Vagina (tissue), 2 donors: Measurements from ENCODE around the gene GJC3. TPM values are rescaled to one million over a fixed set of nuclear protein-coding genes. Genes with fewer than 3 reads are reported as not detected.
"Not testable (repeated sequence)": the region's sequence is repeated elsewhere in the genome, so short reads cannot be mapped to it uniquely, and the experiment has no call there.

Source experiments
- DNase-seq, 2 donors: peaks; one replicate each; pipeline ENCODE4 v3.0.0-alpha.2; 2017; ENCODE audit errors: extremely low spot score in 2 of 2
- H3K27ac ChIP-seq: fragments of 200-600 bp; sonication (generic); one replicate; pipeline ENCODE4 v1.5.1; 2019
- H3K27me3 ChIP-seq: fragments of 200-600 bp; sonication (generic); one replicate; pipeline ENCODE4 v1.5.1; 2019
- H3K36me3 ChIP-seq, 2 donors: fragments of 200-600 bp; sonication (generic); one replicate each; pipeline ENCODE4 v1.5.1; 2017 to 2019
- H3K4me1 ChIP-seq: fragments of 200-600 bp; sonication (generic); one replicate; pipeline ENCODE4 v1.5.1; 2019
- H3K4me3 ChIP-seq, 2 donors: fragments of 200-600 bp; sonication (generic); 1 replicate in 1 of 2; 2 replicates in 1 of 2; pipeline ENCODE4 v1.5.1; 2016 to 2019
- H3K9me3 ChIP-seq: fragments of 200-600 bp; sonication (generic); one replicate; pipeline ENCODE4 v1.5.1; 2019
- CTCF ChIP-seq, 3 experiments: fragments of 450-650 bp in 2 of 3; fragments of 200-600 bp in 1 of 3; sonication (generic) in 1 of 3; IDR thresholded peaks; one replicate each; pipeline ENCODE4 v1.5.1; 2017 to 2019; ENCODE audit warnings: antibody characterized with exemption in 3 of 3, mild to moderate bottlenecking in 2 of 3, moderate library complexity in 2 of 3
- POLR2A ChIP-seq, 2 donors: fragments of 450-650 bp; IDR thresholded peaks; one replicate each; pipeline ENCODE4 v1.6.1; 2017; ENCODE audit warnings: antibody characterized with exemption in 2 of 2, mild to moderate bottlenecking in 2 of 2, moderate library complexity in 2 of 2
- POLR2AphosphoS5 ChIP-seq, 2 donors: sonication (generic); formaldehyde crosslinking; IDR thresholded peaks; one replicate each; pipeline ENCODE4 v1.9.0; 2017; ENCODE audit warnings: antibody characterized with exemption in 2 of 2, mild to moderate bottlenecking in 2 of 2, low read depth in 1 of 2; ENCODE audit not compliant: insufficient read depth in 1 of 2
- intact Hi-C: fragments of 100-400 bp; cut with DNase I; formaldehyde crosslinking; loops from one replicate; pipeline ENCODE4 v1.15.1; 2023
- total RNA-seq: library from RNA; depleted of rRNA; stranded (reverse); fragments of >200 nt; gene quantifications from one replicate; pipeline ENCODE4 v1.2.3, GENCODE V29; 2016

GJC3 gene
- total RNA-seq, 1 donor from 2014 or later = not detected

GRCh38 chr7:99953649-99954048, 24.2 kb upstream of the GJC3 start:
- no peaks in the 10 kb centered on the region for H3K36me3 ChIP-seq
- TF ChIP-seq POLR2AphosphoS5 (IDR thresholded peaks at IDR 0.05; ENCODE audit: insufficient read depth in 1 of 2, low read depth in 1 of 2) = peak in 1 of 2 donors; percentile 50
- no peak for TF ChIP-seq POLR2A (IDR thresholded peaks at IDR 0.05)
- no peak for TF ChIP-seq CTCF (IDR thresholded peaks at IDR 0.05)
- no peaks in the 10 kb centered on the region for H3K4me1 ChIP-seq
- H3K27me3 ChIP-seq = no peaks in the 10 kb centered on the region
- intact Hi-C loops = no loop called here
- no peak for DNase-seq
- no peak overlapping the region for H3K27ac ChIP-seq
- no peaks in the 10 kb centered on the region for H3K9me3 ChIP-seq
- no peak overlapping the region for H3K4me3 ChIP-seq

GRCh38 chr7:99952649-99953048, 23.2 kb upstream of the GJC3 start:
- H3K36me3 ChIP-seq = not testable (repeated sequence)

GRCh38 chr7:99950819-99951218, 21.4 kb upstream of the GJC3 start:
- H3K4me3 ChIP-seq, H3K9me3 ChIP-seq, H3K4me1 ChIP-seq, intact Hi-C loops, H3K27ac ChIP-seq, DNase-seq, H3K36me3 ChIP-seq, H3K27me3 ChIP-seq: not testable (repeated sequence)

More at GRCh38 chr7:99952649-99953048, 23.2 kb upstream of the GJC3 start:
- DNase-seq, H3K4me1 ChIP-seq, intact Hi-C loops, H3K27me3 ChIP-seq, H3K27ac ChIP-seq, H3K9me3 ChIP-seq, H3K4me3 ChIP-seq: not testable (repeated sequence)

- no peak for TF ChIP-seq POLR2A (IDR thresholded peaks at IDR 0.05)
- no peak for TF ChIP-seq POLR2AphosphoS5 (IDR thresholded peaks at IDR 0.05; ENCODE audit: insufficient read depth in 1 of 2, low read depth in 1 of 2)
- no peak for TF ChIP-seq CTCF (IDR thresholded peaks at IDR 0.05)
- intact Hi-C loops = no loop called here
- Histone ChIP-seq H3K27ac (no peak overlapping the region), H3K9me3 (no peaks in the 10 kb centered on the region), H3K4me3 (no peak overlapping the region), H3K4me1 (no peaks in the 10 kb centered on the region), H3K27me3 (no peaks in the 10 kb centered on the region), H3K36me3 (no peaks in the 10 kb centered on the region)
- no peak for DNase-seq
Measured at GRCh38 chr7:99949645-99950228, 20.3 kb upstream of the GJC3 start.

GRCh38 chr7:99947608-99948007, 18.2 kb upstream of the GJC3 start:
- Histone ChIP-seq H3K9me3 (no peaks in the 10 kb centered on the region), H3K4me1 (no peaks in the 10 kb centered on the region), H3K27me3 (no peaks in the 10 kb centered on the region), H3K36me3 (no peaks in the 10 kb centered on the region), H3K4me3 (no peak overlapping the region), H3K27ac (no peak overlapping the region)
- TF ChIP-seq POLR2A (IDR thresholded peaks at IDR 0.05) (no peak), CTCF (IDR thresholded peaks at IDR 0.05) (no peak), POLR2AphosphoS5 (IDR thresholded peaks at IDR 0.05; ENCODE audit: insufficient read depth in 1 of 2, low read depth in 1 of 2) (no peak)
- intact Hi-C loops = no loop called here
- DNase-seq = no peak

DNA sequence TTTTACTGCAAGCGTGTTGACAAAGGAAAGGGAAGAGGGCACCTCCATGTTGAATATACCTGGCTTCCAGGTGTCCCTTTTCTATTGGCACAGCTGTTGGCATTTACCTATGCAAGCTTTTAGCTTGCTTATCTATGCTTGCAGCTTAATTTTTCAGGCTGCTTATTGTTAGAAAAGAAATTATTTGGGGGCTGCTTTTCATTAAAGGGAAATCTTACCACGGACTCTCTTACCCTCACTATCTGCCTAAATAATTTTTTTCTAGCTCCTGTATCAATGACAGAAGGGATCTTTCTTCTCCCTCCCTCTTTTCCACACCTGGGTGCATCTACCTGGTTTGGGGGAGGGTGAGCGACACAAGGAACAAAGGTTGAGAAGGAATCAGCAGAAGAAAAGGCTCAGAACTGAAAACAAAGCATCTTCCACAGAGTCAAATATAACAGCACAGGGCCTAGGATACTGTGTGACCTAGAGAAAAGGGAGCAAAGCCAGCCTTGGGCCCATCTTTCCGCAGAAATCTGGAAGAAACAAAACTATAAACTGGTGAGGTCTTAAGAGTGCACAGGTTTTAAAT, 15.2 kb upstream of the GJC3 start:
- intact Hi-C loops = loop anchor here (1.0 kb wide), 1 partner anchor 37 kb away; no protein-coding TSS in a partner anchor
- TF ChIP-seq POLR2AphosphoS5 (IDR thresholded peaks at IDR 0.05; ENCODE audit: insufficient read depth in 1 of 2, low read depth in 1 of 2) (no peak), CTCF (IDR thresholded peaks at IDR 0.05) (no peak), POLR2A (IDR thresholded peaks at IDR 0.05) (no peak)
- Histone ChIP-seq H3K4me3 (no peak overlapping the region), H3K27ac (no peak overlapping the region), H3K4me1 (no peaks in the 10 kb centered on the region), H3K36me3 (no peaks in the 10 kb centered on the region), H3K9me3 (no peaks in the 10 kb centered on the region), H3K27me3 (no peaks in the 10 kb centered on the region)
- DNase-seq = no peak
